CD4-positive, CD25-positive, alpha-beta regulatory T cell (primary cell): ENCODE measurements around the gene GREB1. TPM values are rescaled to one million over a fixed set of nuclear protein-coding genes. Genes with fewer than 3 reads are reported as not detected.

Experiments
- ATAC-seq, 2 donors: fragments of 150-1000 bp; cut with Tn5 transposase; one replicate each; pipeline ENCODE4 v1.10.0; 2021; ENCODE audit warnings: low read depth in 2 of 2, moderate number of reproducible peaks in 2 of 2, moderate library complexity in 1 of 2
- DNase-seq, 3 donors: peaks; one replicate each; pipeline versions ENCODE4 v3.0.0 to v3.0.0-alpha.2; 2012 to 2022; ENCODE audit warnings: mixed read lengths in 1 of 3
- H3K27ac ChIP-seq: one replicate; pipeline ENCODE4 v1.7.0; 2013; ENCODE audit warnings: mild to moderate bottlenecking, low read length; ENCODE audit not compliant: insufficient read depth, poor library complexity, severe bottlenecking
- H3K27me3 ChIP-seq: one replicate; pipeline ENCODE4 v1.7.0; 2013; ENCODE audit warnings: low read length; ENCODE audit not compliant: control insufficient read depth, insufficient read depth
- H3K36me3 ChIP-seq: one replicate; pipeline ENCODE4 v1.7.0; 2013; ENCODE audit warnings: mild to moderate bottlenecking, low read length, moderate library complexity; ENCODE audit not compliant: control insufficient read depth, insufficient read depth
- H3K4me1 ChIP-seq: 2 replicates; pipeline ENCODE4 v1.7.0; 2013; ENCODE audit warnings: mild to moderate bottlenecking, low read length; ENCODE audit not compliant: insufficient read depth, control insufficient read depth, poor library complexity, severe bottlenecking
- H3K4me3 ChIP-seq: one replicate; pipeline ENCODE4 v1.7.0; 2013; ENCODE audit warnings: low read depth, mild to moderate bottlenecking, low read length, moderate library complexity
- H3K9me3 ChIP-seq, 2 experiments: 1 replicate in 1 of 2; 2 replicates in 1 of 2; pipeline ENCODE4 v1.7.0; 2013; ENCODE audit warnings: low read length in 2 of 2, mild to moderate bottlenecking in 1 of 2, moderate library complexity in 1 of 2; ENCODE audit not compliant: control insufficient read depth in 2 of 2
- H3K27ac Mint-ChIP-seq, 3 donors: one replicate each; pipeline ENCODE4 v1.8.0; 2020 to 2022; ENCODE audit warnings: mild to moderate bottlenecking in 3 of 3, mixed read lengths in 3 of 3, moderate library complexity in 2 of 3
- H3K27me3 Mint-ChIP-seq: one replicate; pipeline ENCODE4 v1.8.0; 2022; ENCODE audit warnings: mild to moderate bottlenecking, mixed read lengths
- H3K36me3 Mint-ChIP-seq: one replicate; pipeline ENCODE4 v1.8.0; 2020; ENCODE audit warnings: mixed read lengths
- H3K4me1 Mint-ChIP-seq, 4 donors: one replicate each; pipeline ENCODE4 v1.8.0; 2020 to 2022; ENCODE audit warnings: mixed read lengths in 4 of 4, mild to moderate bottlenecking in 1 of 4
- H3K4me3 Mint-ChIP-seq, 4 donors: one replicate each; pipeline ENCODE4 v1.8.0; 2020 to 2022; ENCODE audit warnings: mild to moderate bottlenecking in 4 of 4, mixed read lengths in 4 of 4, moderate library complexity in 3 of 4
- H3K9me3 Mint-ChIP-seq, 7 donors: one replicate each; pipeline ENCODE4 v1.8.0; 2020 to 2022; ENCODE audit warnings: mixed read lengths in 7 of 7, mild to moderate bottlenecking in 3 of 7, moderate library complexity in 2 of 7
- polyA plus RNA-seq, 4 donors: library from polyadenylated mRNA; unstranded; fragments of 300-500 nt; fragmentation: Illumina TruSeq; gene quantifications; one replicate each; pipeline ENCODE4 v1.2.3, GENCODE V29; 2021
- total RNA-seq: library from RNA; stranded (reverse); gene quantifications from one replicate; pipeline ENCODE4 v1.2.3, GENCODE V29; 2022

The GREB1 gene
- total and polyA plus RNA-seq, 5 donors from 2014 or later = 0.11 to 0.35 (median 0.15) TPM; not detected in 2

DNA sequence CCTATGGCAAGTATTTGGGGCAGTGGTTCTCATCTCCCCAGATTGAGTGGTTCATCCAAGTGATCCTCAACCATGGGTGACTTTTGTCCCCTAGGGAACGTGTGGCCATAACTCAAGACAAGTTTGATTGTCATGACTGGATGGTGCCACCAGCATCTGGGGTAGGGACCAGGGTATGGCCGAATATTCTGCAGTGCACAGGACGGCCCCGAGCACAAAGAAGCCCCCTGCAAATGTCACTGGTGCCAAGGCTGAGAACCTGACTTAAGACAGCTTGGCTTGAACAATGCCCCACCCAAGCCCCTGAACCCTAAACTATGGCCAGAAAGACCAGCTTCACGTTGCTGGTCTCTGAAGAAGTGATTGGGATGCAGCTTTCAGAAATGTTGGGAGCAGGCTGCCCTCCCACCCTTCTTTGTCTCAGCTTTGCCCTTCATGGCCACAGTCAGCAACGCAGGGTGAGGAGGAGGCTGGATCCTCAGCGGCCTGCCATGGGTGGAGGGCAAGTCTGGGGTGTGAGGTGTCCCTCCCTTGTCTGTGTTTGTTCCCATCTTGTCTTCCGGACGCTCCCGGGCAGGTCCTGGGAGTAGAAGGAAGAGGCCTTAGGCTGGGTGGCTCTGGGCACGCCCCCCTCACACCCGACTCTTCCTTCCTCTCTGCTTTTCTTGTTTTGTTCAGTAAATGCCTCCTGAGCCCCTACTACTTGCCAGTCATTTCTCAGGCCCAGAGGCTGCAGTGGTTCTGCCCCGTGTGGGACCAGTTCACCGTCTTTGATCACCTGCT lies 43.4 kb downstream of the GREB1 start:
- Mint-ChIP-seq H3K27me3 (no peaks in the 10 kb centered on the region), H3K9me3 (no peaks in the 10 kb centered on the region), H3K4me1 (no peaks in the 10 kb centered on the region), H3K36me3 (no peaks in the 10 kb centered on the region), H3K27ac (peak overlapping the region in 1 of 3 donors; percentile 43), H3K4me3 (no peak overlapping the region)
- ATAC-seq = no peak
- Histone ChIP-seq H3K27me3 (no peaks in the 10 kb centered on the region), H3K4me1 (no peaks in the 10 kb centered on the region), H3K4me3 (no peak overlapping the region), H3K36me3 (no peaks in the 10 kb centered on the region), H3K27ac (no peak overlapping the region), H3K9me3 (no peaks in the 10 kb centered on the region)
- DNase-seq = no peak

DNA sequence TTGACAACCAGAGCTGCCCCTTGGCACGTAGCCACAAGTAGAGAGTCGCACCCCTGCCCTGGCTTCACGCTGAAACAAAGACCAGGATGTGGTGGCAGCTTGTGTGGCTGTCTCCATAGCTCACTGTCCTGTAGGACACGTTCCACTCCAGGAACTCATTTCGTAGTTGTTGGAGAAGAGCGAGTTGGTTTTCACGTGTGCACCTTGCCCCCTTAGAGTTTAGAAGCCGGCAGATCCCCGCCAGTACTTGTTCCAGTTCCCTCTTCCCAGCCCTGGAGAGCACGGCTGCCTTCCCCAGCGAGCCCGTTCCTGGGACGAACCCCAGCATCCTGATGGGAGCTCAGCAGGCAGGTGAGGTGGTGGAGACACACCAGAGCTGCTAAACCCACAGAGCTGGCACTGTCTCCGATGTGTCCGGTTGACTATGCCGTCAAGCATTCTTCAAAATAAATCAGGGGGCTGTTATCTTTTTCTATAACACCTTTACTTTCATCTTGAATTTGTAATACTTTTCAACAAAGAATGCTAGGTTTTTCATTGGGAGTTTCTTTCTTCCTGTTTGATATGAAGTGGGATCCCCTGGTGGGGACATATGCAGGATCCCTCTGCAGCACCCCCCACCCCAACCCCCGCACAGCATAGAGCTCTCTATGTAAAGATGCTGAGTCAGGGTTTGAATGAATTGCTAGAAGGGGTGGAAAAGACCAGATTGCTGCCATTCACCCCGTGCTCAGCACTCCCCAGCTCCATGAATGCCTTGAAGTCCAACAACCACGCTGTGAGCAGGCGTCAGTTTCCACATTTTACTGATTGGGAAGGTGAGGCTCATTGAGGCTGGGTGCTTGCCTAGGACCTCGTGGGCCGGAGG lies 44.5 kb downstream of the GREB1 start:
- H3K4me3 Mint-ChIP-seq = no peak overlapping the region
- H3K9me3 Mint-ChIP-seq = no peaks in the 10 kb centered on the region
- H3K4me1 Mint-ChIP-seq = no peaks in the 10 kb centered on the region
- H3K36me3 Mint-ChIP-seq = no peaks in the 10 kb centered on the region
- DNase-seq (no peak), ATAC-seq (no peak)
- H3K27me3 Mint-ChIP-seq = no peaks in the 10 kb centered on the region
- H3K27ac Mint-ChIP-seq = no peak overlapping the region
- Histone ChIP-seq H3K9me3 (no peaks in the 10 kb centered on the region), H3K27ac (no peak overlapping the region), H3K4me3 (no peak overlapping the region), H3K27me3 (no peaks in the 10 kb centered on the region), H3K4me1 (no peaks in the 10 kb centered on the region), H3K36me3 (no peaks in the 10 kb centered on the region)

DNA sequence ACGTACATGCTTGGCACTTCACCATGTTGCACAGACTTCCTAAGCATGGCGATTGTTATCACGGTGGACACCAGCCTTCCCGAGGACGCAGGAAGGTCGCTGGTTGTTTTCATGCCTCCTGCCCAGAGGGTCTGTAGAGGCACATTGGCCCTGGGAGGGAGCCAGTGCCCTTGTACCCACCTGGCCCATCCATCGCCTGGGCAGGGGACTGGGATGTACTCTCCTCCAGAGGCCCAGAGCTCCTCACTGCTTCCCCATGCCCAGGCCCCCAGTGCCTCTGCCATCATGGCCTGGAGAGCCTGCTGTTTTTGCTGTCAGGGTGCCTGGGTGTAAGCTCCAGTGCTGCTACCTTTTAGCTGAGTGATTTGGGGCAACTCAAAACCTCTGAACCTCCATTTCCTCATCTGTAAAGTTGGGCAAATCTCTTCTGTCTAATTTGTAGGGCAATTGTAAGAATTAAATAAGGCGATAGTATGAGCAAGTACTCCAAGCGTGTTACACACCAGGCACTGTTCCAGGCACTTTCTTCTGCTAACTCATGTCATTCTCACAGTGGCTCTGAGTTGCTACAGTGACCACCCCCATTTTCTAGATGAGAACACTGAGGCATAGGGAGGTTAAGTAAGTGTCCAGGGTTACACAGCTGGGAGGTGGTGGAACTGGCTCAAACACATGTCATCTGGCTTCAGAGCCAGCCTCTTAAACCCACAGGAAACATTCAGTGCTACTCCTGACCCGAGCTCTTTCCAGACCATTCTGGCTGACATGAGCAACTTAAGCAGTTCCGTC lies 45.3 kb downstream of the GREB1 start:
- no peaks in the 10 kb centered on the region for H3K27me3 Mint-ChIP-seq
- H3K9me3 Mint-ChIP-seq = no peaks in the 10 kb centered on the region
- peaks cover 0 to 2% (median 0%) of the 10 kb centered on the region in 4 donors for H3K4me1 Mint-ChIP-seq
- Histone ChIP-seq H3K36me3 (no peaks in the 10 kb centered on the region), H3K9me3 (no peaks in the 10 kb centered on the region), H3K27ac (no peak overlapping the region), H3K4me1 (no peaks in the 10 kb centered on the region), H3K27me3 (no peaks in the 10 kb centered on the region), H3K4me3 (no peak overlapping the region)
- H3K27ac Mint-ChIP-seq = no peak overlapping the region
- no peaks in the 10 kb centered on the region for H3K36me3 Mint-ChIP-seq
- ATAC-seq (no peak), DNase-seq (no peak)
- no peak overlapping the region for H3K4me3 Mint-ChIP-seq

DNA sequence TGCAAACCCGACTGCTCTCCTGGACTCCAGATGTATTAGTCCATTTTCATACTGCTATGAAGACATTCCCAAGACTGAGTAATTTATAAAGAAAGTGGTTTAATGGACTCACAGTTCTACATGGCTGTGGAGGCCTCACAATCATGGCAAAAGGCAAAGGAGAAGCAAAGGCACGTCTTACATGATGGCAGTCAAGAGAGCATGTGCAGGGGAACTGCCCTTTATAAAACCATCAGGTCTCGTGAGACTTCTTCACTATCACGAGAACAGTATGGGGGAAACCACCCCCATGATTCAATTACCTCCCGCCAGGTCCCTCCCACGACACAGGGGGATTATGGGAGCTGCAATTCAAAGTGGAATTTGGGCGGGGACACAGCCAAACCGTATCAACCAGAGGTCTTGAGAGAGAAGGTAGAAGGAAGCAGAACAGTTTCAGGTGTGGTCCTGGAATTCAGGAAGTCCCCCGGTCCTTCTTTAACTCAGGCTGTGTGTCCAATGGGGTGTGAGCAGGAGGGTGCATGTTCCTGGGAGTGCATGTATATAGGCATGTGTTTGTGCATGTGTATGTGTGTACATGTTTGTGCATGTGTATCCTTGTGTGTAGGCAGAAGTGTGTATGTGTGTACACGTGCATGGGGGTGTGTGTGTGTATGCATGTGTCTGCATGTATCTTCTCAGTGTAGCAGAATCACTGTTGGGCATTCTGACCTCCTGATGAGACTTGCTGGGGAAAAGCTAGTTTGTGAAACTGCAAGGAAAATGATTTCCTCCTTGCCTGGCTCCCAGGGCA lies 46.2 kb downstream of the GREB1 start:
- Histone ChIP-seq H3K4me3 (no peak overlapping the region), H3K27ac (no peak overlapping the region), H3K27me3 (no peaks in the 10 kb centered on the region), H3K36me3 (no peaks in the 10 kb centered on the region), H3K4me1 (no peaks in the 10 kb centered on the region), H3K9me3 (no peaks in the 10 kb centered on the region)
- DNase-seq (no peak), ATAC-seq (no peak)
- Mint-ChIP-seq H3K9me3 (no peaks in the 10 kb centered on the region), H3K4me3 (no peak overlapping the region), H3K27me3 (no peaks in the 10 kb centered on the region), H3K36me3 (no peaks in the 10 kb centered on the region), H3K27ac (no peak overlapping the region), H3K4me1 (peaks cover 0 to 3% (median 0%) of the 10 kb centered on the region in 4 donors)

DNA sequence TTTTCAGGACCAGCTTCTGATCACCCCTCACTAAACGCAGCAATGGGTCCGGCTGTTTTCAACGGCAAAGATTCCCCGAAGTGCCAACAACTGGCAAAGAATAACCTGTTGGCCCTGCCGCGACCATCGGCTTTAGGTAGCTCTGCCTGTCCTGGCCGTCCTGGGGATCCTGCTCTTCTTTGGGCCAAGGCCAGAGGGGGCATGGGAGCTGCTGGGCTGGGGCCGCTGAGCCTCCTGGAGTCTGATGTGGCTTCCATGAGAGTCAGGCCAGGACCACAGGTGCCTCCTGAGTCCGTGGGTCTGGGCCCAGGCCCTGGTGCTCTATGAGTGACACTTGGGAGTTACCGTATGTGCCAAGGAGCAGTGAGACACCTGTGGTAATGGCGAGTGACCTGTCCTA lies 46.9 kb downstream of the GREB1 start:
- Histone ChIP-seq H3K4me3 (no peak overlapping the region), H3K27ac (no peak overlapping the region), H3K9me3 (no peaks in the 10 kb centered on the region), H3K4me1 (no peaks in the 10 kb centered on the region), H3K36me3 (no peaks in the 10 kb centered on the region), H3K27me3 (no peaks in the 10 kb centered on the region)
- Mint-ChIP-seq H3K27me3 (no peaks in the 10 kb centered on the region), H3K9me3 (no peaks in the 10 kb centered on the region), H3K4me1 (peaks cover 0 to 3% (median 0%) of the 10 kb centered on the region in 4 donors), H3K36me3 (no peaks in the 10 kb centered on the region), H3K4me3 (no peak overlapping the region), H3K27ac (no peak overlapping the region)
- no peak for ATAC-seq
- DNase-seq = no peak

DNA sequence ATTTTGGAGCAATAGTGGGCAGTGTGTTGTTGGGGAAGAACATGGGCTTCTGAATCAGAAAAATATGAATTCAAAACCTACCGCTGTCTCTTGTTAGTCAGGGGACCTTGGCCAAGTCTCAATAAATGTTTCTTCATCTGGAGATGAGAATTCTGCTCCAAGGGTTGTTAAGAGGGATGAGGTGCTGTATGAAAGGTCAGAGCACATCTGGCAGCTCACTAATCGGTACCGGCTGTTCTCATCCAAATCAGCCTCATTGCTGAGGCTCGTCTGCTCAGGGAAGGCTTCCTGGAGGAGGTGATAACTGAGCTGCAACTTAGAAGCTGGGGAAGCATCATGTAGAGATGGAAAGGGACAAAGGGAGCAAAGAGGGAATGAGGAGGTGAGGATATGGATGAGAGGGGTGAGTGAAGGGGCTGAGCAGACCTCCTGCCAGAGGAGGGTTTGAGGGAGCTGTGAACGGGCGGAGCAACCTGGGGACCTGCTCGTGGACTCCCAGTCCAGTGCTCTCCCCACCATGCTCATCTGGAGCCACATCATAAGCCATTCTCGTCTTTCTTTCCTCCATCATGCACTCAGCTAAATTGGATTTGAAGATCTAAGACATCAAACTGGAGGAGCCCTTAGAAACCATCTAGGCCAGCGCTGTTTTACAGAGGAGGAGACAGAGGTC lies 47.4 kb downstream of the GREB1 start:
- Mint-ChIP-seq H3K27ac (no peak overlapping the region), H3K27me3 (no peaks in the 10 kb centered on the region), H3K4me3 (no peak overlapping the region), H3K36me3 (no peaks in the 10 kb centered on the region), H3K4me1 (peaks cover 0 to 3% (median 0%) of the 10 kb centered on the region in 4 donors), H3K9me3 (no peaks in the 10 kb centered on the region)
- H3K27me3 ChIP-seq = no peaks in the 10 kb centered on the region
- H3K36me3 ChIP-seq = no peaks in the 10 kb centered on the region
- no peak for ATAC-seq
- no peak for DNase-seq
- no peak overlapping the region for H3K4me3 ChIP-seq
- no peak overlapping the region for H3K27ac ChIP-seq
- no peaks in the 10 kb centered on the region for H3K9me3 ChIP-seq
- no peaks in the 10 kb centered on the region for H3K4me1 ChIP-seq
